Activated CD8-positive, alpha-beta memory T cell treated with anti-CD3 and anti-CD28 coated beads for 4 hours (primary cell): ENCODE results near the gene EYS.

Experiments
- DNase-seq, 2 donors: peaks; one replicate each; pipeline ENCODE4 v3.0.0-alpha.2; 2020; ENCODE audit warnings: low read depth in 2 of 2

Gene EYS

DNA sequence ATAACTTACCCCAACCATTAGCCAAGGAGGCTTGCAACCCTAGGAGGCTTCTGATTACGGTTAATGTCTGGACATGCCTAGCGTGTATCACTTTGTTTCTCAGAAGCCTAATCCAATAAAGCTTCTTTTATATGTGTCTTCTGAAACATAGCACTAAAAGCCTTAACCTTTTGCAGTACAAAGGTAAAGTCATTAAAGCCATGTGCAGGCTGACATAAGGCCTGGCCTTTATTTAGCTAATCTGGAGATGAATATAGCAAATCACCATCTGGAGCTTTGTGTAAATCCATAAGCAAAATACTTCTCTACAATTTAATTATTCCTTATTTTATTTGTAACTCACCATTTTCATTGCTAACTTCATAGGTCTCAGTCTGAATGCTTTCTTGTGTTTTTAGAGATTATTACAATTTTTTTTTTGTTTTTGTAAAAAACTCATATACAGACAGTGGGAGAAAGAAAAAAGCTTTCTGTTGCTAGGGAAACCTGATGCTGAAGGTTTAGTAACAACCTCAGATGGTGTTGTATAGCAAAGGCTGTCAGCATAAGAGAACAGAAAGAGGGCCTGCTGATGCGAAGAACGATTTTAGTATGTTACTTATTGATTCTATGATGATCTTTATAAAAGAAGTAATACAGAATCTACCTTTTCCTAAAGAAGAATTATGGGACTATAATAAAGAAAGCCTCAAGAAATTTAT, at the start of gene EYS:
TSS of gene EYS (minus strand) at position 101 of the 701 bp plus-strand sequence. CDS start 211,816 bp downstream, outside the sequence.
- DNase-seq, result no peak

DNA sequence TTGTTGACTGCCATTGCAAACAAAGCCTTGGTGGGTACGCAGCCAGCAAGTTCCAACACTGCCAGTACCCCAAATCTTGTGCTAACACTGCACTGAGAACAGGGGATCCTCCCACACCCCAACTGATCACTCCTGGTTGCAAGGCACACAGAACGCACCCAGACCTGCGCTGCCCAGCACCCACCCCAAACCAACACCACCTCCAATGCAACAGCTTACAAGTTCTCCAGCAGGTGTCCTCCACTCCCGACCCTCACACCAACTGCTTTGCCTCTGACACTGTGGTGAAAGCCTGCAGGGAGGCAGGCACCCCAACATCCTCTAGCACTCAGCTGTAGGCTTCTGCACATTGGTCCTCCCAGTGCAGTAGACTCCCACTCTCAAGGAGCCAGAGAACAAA, 39.3 kb upstream of the EYS start:
- DNase-seq, result no peak

DNA sequence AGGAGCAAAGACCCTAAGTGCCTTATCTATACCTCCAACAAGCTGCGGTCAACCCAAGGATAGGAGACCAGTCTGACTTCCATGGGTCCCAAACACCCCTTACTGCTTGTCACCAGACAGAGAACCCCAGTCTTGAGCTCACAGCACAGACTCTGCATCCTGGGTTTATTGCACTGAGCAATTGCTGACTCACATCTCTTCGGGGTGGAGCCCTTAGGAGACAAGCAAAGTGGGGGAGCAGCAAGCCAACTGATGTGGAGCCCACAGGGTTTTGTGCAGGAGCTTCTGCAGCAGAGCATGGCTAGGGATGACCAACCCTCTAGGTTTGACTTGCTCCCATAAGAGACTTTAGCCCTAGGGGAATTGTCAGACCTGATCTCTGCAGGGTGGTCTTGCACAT, 38.6 kb upstream of the EYS start:
- no peak for DNase-seq

DNA sequence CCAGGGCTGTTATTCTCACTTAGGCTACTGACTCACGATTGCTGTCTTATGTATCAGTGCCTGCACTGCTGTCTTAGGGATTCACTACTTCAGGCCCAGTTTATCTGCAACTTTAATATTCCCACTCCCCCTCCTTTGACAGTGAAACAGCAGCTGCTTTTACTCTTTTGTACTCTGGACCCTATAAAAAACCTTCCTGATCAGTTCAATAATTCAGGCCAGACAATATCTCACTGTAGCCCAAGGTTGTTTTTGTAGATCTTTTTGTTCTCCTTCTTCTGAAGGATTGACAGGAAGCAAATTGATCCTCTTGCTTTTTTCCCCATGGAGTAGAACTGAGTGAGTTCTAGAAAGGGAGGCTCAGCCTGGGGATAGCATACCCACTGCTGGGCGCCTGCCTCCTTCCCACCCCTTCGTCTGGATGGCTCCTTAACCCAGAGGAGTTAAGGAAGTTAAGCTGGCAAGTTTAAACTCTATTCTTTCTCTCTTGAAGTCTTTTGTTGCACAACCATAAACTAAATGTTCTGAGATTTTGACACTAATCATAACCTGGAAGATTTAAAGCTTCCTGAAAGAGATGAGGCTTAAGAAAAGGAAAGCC, 22.0 kb upstream of the EYS start:
- no peak for DNase-seq

DNA sequence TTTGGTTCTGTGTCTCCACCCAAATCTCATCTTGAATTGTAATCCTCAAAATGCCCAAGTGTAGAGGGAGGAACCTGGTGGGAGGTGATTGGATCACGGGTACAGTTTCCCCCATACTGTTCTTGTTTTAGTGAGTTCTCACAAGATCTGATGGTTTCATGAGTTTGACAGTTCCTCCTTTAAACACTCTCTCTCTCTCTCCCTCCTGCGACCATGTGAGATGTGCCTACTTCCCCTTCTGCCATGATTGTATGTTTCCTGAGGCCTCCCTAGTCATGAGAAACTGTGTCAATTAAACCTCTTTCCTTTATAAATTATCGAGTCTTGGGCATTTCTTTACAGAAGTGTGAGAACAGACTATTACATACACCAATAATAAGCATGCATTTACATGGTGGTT, 12.1 kb upstream of the EYS start:
- DNase-seq, result no peak

DNA sequence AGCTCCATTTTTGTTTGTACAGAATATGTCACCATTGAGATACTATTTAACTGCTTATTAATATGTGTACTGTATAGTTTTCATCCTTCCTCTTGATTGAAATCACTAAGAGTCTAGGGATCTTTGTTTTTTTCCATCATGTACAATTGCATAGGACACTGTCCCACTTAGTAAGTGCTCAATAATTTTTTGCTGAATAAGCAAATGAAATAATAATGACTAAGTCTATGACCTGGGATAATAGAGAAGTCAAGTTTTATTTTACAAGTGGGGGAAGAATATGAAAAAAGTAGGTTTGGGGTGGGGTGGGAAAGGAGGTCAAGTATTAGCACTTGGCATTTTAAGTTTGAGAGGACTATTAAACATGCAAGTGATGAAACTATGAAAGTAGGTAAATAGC, 4.5 kb upstream of the EYS start:
- DNase-seq, result no peak

DNA sequence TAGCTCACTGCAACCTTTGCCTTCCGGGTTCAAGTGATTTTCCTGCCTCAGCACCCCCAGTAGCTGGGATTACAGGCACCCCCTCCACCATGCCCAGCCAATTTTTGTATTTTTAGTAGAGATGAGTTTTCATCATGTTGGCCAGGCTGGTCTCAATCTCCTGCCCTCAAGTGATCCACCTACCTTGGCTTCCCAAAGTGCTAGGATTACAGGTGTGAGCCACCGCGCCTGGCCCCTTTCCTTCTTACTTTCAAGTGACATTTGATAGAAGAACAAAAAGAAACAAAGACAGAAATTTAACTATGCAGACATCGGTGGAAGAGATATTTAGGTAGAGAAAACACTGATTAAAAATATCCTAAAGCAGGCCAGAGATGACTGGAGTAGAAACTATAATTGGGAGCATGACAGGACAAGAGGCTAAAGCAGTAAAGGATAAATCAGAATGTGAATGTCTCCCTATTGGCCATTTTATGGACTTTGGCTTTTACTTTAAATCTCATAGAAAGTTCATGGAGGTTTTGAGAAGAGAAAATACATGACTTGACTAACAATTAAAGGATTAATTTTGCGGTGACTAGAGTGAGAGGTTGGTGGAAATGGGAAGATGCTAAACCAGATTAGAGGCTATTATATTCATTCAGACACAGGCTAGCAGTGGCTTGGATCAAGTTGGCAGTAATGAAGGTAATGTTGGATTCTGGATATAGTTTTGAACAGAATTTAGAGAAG, 2.2 kb upstream of the EYS start:
- no peak for DNase-seq

DNA sequence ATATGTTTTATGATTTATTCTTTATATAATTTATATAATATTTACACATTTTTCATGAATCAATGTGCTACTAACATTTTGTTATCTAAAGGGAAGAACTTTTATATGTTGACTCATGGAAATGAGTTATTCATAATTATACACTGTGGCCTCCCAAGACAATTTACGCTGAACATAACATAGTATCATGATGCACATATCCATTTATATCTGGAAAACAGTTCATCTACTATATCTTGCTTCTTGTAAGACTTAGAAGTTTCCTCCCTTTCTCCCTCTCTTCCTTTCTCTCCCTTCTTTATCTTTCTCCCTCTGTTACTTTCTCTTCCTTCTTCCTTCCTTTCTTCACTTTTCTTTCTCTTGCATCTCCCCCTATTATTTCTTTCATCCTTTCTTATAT, 1.1 kb upstream of the EYS start:
- DNase-seq, result no peak

DNA sequence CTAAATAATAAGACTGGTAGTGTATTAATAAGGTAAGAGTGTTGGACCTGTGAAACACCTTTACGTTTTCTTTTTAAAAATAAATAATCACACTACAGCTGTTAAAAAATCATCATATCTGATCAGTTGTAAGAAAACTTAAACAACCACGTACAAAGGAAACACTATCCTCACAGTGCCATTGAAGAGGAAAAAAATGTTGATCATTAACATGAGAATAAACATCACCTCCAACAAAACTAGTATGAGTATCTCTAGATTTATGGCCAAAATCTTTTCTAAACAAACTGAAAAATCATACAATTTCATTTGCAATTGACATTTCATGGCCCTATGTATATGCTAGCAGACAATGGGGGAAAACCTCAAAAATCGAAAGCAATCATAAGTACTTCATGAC, 590 bp downstream of the EYS start:
- no peak for DNase-seq

DNA sequence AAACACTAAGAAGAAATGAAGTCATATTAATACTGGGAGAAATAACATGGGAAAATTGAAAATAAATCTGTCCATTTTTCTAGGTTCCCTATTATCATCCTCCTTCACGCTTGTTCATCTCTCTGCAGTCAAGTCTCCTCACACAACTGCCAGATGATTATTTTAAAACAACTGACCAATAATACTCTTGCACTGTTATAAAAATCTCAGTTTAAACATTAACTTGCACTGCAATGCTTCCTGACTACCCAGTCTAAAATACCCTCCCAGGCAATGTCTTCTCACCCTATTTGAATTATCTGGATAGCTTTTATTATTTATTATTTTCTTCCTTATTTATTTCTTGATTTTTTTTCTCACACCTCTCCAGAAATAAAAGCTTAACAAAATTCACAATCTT, 5.7 kb downstream of the EYS start:
- no peak for DNase-seq

DNA sequence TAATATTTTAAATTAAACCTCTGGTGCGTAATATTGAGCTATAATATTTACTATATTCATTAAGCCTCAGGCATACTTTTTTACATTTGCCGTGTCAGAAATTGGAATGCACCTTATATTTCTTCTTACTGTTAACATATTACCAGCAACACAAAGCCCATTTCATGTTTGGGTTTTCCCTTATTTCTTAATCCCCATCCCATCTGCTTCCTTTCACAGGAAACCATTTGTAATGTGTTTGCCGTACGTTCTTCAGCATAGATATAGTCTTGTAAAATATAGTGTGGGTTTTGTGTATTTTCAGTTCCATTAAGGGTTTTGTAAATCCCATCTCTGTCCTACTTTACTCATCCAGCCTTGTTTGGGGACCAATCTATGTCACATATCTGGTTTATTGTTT, 6.5 kb downstream of the EYS start:
- DNase-seq, result no peak

DNA sequence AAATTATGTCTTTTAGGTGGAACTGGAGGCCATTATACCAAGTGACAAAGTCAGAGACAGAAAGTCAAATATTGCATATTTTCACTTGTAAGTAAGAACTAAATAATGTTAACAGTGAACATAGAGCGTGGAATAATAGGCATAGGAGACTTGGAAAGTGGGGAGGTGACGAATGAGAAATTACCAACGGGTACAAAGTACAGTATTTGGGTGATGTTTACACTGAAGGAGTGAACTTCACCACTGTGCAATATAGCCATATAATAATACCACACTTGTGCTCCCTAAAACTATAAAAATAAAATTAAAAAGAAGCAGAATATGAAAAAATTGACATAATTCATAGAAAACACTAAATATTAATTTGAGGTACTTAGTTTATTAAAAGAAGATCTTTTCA, 14.9 kb downstream of the EYS start:
- no peak for DNase-seq

DNA sequence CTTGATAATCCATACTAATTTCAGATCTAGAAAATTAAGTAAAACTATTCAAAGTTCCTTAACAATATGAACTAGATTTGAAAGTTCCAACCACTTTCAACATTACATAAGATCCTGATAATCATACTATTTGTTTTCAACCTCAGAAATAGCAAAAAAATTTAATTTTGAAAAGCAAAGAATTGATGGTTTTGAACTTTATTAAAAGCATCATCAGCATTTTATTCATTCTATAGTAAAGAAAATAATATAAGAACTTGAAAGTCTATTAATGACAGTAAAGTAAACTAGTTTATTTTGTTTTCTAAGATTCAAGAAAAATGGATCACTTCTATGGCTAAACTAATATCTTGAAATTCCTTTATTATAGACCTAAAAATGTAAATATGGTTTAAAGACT, 26.8 kb downstream of the EYS start:
- DNase-seq, result no peak

DNA sequence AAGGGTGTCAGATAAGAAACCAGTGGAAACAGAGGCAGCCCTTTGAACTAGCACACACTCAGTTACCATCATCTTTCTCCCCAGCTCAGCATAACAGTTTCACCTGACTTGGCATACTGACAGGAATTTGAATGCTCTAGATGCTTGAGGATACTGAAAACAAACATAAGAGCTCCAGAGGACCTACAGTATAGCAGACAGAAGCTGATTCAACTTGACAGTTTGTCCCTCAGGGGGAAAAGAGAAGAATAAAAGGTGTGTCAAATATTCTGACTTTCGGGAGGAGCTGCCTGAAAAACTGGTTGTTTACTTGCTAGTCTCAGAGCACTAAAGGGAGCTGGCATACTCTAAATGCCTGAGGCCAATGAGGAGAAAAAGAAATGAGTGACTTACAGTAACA, 35.1 kb downstream of the EYS start:
- no peak for DNase-seq

DNA sequence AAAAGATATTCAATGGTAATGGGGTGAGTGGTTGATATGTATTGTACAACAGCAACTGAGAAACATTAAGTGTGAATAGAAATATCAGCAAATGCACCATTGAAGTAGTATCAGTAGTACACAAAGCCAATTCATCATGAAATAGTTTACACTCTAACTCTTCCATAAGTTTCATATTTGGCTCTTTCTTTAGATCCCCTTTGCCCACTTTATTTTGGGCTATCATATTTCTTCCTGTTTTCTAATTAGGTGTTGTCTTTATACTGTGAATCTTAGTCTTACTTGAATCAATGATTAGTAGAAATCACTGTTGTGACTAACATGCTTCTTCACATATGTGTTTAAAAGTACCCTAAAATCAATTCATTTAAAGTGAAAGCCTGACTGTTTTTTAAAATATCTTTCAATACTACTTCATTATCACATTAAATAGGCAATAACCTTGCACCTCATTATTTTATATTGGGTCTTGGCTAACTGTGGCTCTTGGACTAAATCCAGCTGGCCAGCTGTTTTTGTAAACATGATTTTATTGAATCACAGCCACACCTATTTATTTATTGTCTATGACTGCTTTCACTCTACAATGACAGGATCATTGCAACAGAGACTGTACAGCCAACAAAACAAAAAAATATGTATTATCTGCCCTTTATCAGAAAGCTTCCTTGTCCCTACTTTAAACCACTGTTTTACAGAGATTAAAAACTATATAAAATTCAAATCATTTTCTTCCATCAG, 38.9 kb downstream of the EYS start:
- no peak for DNase-seq

DNA sequence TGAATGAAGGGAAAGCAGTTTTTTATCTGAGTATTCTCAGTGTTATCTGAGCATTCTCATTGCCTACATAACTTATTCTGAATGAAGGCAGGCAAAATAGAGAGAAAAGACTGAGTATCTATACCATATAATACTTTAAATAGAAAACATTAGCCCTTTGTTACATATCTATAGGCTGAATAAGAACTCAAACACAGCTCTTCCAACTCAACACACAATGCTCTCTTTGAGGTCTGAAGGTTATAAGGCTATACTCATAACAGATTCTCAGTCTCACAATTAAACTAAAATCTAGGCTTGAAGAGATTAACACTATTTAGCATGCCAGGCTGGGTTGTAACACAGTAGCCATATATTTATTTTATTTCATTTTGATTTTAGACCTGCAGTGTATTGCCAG, 56.9 kb downstream of the EYS start:
- no peak for DNase-seq

DNA sequence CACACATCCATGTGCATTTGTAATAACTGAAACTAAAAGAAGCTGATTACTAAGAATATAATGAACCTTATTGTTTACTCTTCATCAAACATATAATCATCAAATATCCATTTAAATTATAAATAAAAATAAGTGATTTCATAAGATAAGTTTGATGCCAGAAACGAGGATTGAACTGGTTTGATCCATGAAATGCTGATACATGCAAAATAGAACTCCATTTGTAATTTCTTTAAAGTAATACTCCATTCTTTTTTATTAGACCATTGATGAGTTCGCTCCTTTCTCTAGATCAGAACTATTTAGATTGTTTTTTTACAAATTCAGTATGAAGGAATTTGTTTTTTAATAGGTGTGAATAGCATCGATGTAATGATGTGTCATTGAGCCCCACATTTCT, 57.6 kb downstream of the EYS start:
- DNase-seq, result no peak

DNA sequence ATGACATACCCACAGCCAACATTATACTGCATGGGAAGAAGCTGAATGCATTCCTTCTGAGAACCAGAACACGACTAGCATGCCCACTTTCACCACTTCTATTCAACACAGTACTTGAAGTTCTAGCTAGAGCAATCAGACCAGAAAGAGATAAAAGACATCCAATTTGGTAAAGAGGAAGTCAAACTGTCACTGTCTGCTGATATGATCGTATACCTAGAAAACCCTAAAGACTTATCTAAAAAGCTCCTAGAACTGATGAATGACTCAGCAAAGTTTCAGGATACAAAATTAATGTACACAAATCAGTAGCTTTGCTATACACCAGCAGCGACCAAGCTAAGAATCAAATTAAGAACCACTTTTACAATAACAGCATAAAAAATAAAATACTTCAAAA, 60.5 kb downstream of the EYS start:
- DNase-seq, result no peak

DNA sequence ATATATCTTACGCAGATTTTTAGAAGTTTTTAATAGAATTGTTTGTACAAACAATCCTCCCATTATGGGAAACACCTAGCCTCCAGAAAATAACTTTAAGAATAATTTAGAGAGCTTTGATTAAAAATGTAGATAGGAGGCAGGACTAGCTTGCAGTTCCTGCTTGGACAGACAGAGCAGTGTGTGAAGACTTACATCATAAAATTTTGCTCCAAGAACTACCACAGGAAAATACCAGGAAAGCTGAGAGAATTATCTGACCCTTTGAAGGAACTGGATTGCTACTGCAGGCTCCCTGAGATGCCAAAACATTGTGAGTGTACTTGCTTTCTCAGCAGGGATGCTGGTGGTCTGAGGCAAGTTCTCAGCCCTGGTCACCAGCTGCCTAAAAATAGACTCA, 64.2 kb downstream of the EYS start:
- no peak for DNase-seq

DNA sequence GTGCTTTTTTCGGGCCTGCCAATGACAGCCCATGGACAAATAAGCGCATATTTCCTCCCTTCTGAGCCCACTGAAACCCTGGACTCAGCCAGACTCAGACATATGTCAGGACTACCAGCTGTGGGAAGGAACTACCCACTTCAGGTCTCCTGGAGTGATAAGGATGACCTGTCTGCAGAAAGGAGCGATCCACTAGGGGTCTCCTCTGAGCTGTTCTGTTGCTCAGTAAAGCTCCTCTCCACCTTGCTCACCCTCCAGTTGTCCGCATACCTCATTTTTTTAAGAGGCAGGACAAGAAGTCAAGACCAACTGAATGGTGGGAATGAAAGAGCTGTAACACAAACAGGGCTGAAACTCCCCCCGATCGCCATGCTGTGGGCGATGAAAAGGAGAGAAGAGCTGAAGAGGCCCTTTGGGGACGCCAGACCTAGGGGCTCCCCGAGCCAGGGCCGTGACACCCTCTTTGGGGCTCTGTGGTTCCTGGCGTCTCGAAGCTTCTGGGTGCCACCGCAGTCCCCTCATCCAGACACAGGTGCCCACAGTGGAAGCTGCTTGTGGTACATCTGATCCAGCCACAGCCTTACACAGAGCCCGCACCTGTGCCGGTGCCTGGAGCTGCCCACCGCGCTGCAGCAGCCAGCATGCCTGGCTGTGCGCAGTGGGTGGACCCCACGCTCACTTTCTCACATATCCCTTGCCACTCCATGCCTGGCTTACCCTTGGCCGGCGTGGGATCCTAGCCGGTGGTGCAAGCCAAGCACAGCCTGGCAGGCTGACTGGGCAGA, 68.8 kb downstream of the EYS start:
- DNase-seq, result no peak

DNA sequence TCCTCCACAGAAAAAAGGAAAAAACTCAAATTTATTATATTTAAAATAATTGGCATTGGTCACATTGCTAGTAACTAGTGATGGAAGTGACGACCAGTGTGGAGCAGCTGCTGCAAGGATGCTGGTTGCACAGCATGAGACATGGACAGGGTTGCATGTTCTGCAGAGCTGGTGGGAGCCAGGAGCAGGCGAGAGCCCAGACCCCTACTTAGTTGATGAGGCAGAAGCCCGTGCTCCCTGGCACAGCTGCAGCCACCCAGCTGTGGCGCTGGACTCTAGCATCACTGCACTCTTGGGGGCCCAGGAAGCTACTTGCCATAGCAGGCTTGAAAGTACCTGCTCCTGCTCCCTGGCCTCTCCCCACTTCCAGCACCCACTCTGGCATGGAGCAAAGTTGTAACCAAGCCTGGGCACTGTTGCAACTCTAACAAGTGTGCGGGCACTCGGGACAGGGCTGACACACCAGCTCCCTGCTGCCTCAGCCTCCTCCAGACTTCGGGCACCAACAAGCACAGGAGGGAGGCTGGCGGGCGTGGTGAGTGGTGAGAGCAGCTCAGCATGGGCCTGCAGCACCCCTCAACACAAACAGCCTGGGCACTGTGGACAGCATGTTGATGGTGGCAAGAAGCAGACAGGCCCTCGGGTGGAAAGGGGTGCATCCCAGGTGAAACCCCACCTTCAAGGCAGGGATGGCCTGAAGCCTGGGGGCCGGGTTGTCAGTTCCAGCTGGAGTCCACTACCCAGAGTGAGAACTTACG, 69.6 kb downstream of the EYS start:
- DNase-seq, result no peak
